ENCODE data around the gene XAB2.
"Not testable (repeated sequence)": the region's sequence is repeated elsewhere in the genome, so short reads cannot be mapped to it uniquely, and the experiment has no call there.

XAB2 gene

GRCh38 chr19:7590256-7590655, 39.1 kb downstream of the XAB2 start:
- Histone ChIP-seq H3K27ac (no peak overlapping the region), H3K4me3 (no peak overlapping the region)
- TF ChIP-seq CTCF (IDR thresholded peaks at IDR 0.05) = no peak
- DNase-seq (ENCODE audit: low spot score) = no peak

- DNase-seq (ENCODE audit: low spot score) = no peak
- TF ChIP-seq CTCF (IDR thresholded peaks at IDR 0.05) = no peak
- no peak overlapping the region for H3K27ac ChIP-seq
- H3K4me3 ChIP-seq = no peak overlapping the region
Observed at GRCh38 chr19:7589822-7590221, 39.5 kb downstream of the XAB2 start.

GRCh38 chr19:7582446-7582845, 46.9 kb downstream of the XAB2 start:
- DNase-seq (ENCODE audit: low spot score) = no peak
- Histone ChIP-seq H3K4me3 (no peak overlapping the region), H3K27ac (no peak overlapping the region)
- TF ChIP-seq CTCF (IDR thresholded peaks at IDR 0.05) = no peak

DNA sequence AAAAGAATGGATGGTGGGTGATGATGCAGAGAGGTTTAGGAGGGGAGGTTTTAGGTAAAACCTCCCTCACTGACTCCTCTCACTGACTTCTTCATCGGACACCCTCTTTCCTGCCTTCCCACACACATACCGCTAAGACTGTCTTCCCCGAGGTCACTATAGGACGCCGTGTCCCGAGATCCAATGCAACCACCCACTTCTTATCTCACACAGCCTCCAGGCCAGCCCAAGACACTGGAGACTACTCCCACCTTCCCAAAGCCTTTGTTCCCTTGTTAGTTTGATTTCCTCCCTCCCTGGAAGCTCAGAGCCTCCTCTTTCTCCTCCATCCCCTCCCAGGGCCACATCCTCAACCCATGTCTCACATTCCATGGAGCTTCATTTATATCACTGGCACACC, 50.2 kb downstream of the XAB2 start:
- no peak for DNase-seq (ENCODE audit: low spot score)
- Histone ChIP-seq H3K4me3 (no peak overlapping the region), H3K27ac (no peak overlapping the region)
- no peak for TF ChIP-seq CTCF (IDR thresholded peaks at IDR 0.05)

- DNase-seq (ENCODE audit: low spot score) = no peak
- no peak overlapping the region for H3K4me3 ChIP-seq
- no peak overlapping the region for H3K27ac ChIP-seq
- TF ChIP-seq CTCF (IDR thresholded peaks at IDR 0.05) = no peak
Observed at GRCh38 chr19:7578127-7578526, 51.2 kb downstream of the XAB2 start.

DNA sequence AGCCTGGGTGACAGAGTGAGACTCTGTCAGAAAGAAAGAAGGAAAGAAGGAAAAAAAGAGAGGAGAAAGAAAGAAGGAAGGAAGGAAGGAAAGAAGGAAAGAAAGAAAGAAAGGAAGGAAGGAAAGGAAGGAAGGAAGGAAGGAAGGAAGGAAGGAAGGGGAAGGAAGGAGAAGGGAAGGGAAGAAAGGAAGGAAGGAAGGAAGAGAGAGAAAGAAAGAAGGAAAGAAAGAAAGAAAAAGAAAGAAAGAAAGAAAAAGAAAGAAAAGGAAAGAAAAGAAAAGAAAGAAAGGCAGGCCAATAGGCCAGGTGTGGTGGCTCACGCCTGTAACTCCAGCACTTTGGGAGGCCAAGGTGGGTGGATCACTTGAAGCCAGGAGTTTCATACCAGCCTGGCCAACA, 51.9 kb downstream of the XAB2 start:
- not testable (repeated sequence) for H3K27ac ChIP-seq; H3K4me3 ChIP-seq; DNase-seq (ENCODE audit: low spot score)

DNA sequence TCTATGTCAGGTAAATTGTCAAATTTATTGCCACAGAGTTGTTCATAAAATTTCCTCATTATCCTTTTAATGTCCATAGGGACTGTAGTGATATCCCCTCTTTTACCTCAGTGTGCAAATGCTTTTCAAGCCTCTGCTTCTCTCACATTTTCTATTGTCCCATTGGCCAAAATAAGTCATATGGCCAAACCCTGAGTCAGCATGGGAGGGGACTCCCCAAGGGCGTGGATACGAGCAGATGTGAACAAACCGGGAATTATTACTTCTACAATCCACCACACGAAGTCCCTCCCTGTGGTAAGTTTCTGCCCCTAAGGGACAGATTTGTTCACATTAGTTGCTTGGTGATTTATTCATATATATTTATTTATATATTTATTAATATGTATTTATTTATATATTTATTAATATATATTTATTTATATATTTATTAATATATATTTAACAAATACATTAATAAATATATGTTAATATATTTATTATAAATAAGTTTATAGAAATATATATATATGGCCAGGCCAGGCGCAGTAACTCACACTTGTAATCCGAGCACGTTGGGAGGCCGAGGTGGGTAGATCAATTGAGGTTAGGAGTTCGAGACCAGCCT, 53.8 kb downstream of the XAB2 start:
- no peak for DNase-seq (ENCODE audit: low spot score)
- TF ChIP-seq CTCF (IDR thresholded peaks at IDR 0.05) = no peak
- H3K27ac ChIP-seq = no peak overlapping the region
- H3K4me3 ChIP-seq = no peak overlapping the region

GRCh38 chr19:7570761-7571160, 58.6 kb downstream of the XAB2 start:
- DNase-seq (ENCODE audit: low spot score) = no peak
- no peak for TF ChIP-seq CTCF (IDR thresholded peaks at IDR 0.05)
- Histone ChIP-seq H3K4me3 (no peak overlapping the region), H3K27ac (no peak overlapping the region)

All from coronary artery (tissue), 2 donors.